ENCODE measurements around the gene PROX2. TPM values are rescaled to one million over a fixed set of nuclear protein-coding genes. Genes with fewer than 3 reads are reported as not detected.

The PROX2 gene
- polyA plus RNA-seq, 3 donors = 0.03 TPM; not detected in 2

GRCh38 chr14:74919421-74920165 is 43.6 kb upstream of the PROX2 start:
- H3K4me1 Mint-ChIP-seq = peaks cover 4% of the 10 kb centered on the region
- H4K20me1 ChIP-seq (ENCODE audit: insufficient read depth, low read length) = no peaks in the 10 kb centered on the region
- intact Hi-C loops (cut with micrococcal nuclease) = no loop called here
- WGBS (ENCODE audit: insufficient coverage) = 89% methylated on average over 8 of the region's 22 CpGs
- no peaks in the 10 kb centered on the region for H3K36me3 ChIP-seq (replicated peaks in 1 of 2; ENCODE audit: control insufficient read depth in 1 of 2, insufficient read depth in 2 of 2, low read length in 2 of 2)
- no peak overlapping the region for H3K4me3 ChIP-seq (replicated peaks in 1 of 3; ENCODE audit: low read depth in 2 of 3, low read length in 3 of 3)
- no peak for TF ChIP-seq CTCF (IDR thresholded peaks at IDR 0.05)
- H3K79me2 ChIP-seq (ENCODE audit: insufficient read depth, low read length) = no peaks in the 10 kb centered on the region
- no peaks in the 10 kb centered on the region for H3K9me3 Mint-ChIP-seq
- H3K9ac ChIP-seq (ENCODE audit: insufficient read depth, low read length, poor library complexity, severe bottlenecking) = no peak overlapping the region
- H3K27me3 Mint-ChIP-seq (ENCODE audit: low read depth in 3 of 3) = peaks cover 14 to 19% (median 17%) of the 10 kb centered on the region in 3 donors
- no peak overlapping the region for H3K4me2 ChIP-seq (replicated peaks; ENCODE audit: extremely low read depth, low read length, poor library complexity, severe bottlenecking)
- H3K36me3 Mint-ChIP-seq = no peaks in the 10 kb centered on the region
- H3K9me3 ChIP-seq (replicated peaks in 1 of 2; ENCODE audit: control insufficient read depth in 1 of 2, insufficient read depth in 1 of 2, low read length in 2 of 2) = no peaks in the 10 kb centered on the region
- DNase-seq = no peak
- H2AFZ ChIP-seq (ENCODE audit: insufficient read depth, low read depth, low read length, poor library complexity, severe bottlenecking) = no peak overlapping the region
- no peak overlapping the region for H3K27ac ChIP-seq (ENCODE audit: low read depth in 1 of 2, low read length in 2 of 2)
- H3K4me1 ChIP-seq (ENCODE audit: control insufficient read depth in 1 of 2, insufficient read depth in 2 of 2, low read length in 2 of 2) = peaks cover 3 to 6% of the 10 kb centered on the region in 2 donors
- no peak overlapping the region for H3K27ac Mint-ChIP-seq
- peaks cover 3 to 15% of the 10 kb centered on the region in 2 donors for H3K27me3 ChIP-seq (ENCODE audit: control insufficient read depth in 2 of 2, insufficient read depth in 2 of 2, low read length in 2 of 2)
- no peak overlapping the region for H3K4me3 Mint-ChIP-seq

GRCh38 chr14:74918380-74918779 is 42.4 kb upstream of the PROX2 start:
- H3K4me3 Mint-ChIP-seq = no peak overlapping the region
- Histone ChIP-seq H4K20me1 (ENCODE audit: insufficient read depth, low read length) (no peaks in the 10 kb centered on the region), H3K4me3 (replicated peaks in 1 of 3; ENCODE audit: low read depth in 2 of 3, low read length in 3 of 3) (no peak overlapping the region), H3K9ac (ENCODE audit: insufficient read depth, low read length, poor library complexity, severe bottlenecking) (no peak overlapping the region), H3K4me1 (ENCODE audit: control insufficient read depth in 1 of 2, insufficient read depth in 2 of 2, low read length in 2 of 2) (peaks cover 3 to 6% of the 10 kb centered on the region in 2 donors), H3K27me3 (ENCODE audit: control insufficient read depth in 2 of 2, insufficient read depth in 2 of 2, low read length in 2 of 2) (peaks cover 0 to 7% of the 10 kb centered on the region in 2 donors), H3K79me2 (ENCODE audit: insufficient read depth, low read length) (no peaks in the 10 kb centered on the region), H3K9me3 (replicated peaks in 1 of 2; ENCODE audit: control insufficient read depth in 1 of 2, insufficient read depth in 1 of 2, low read length in 2 of 2) (no peaks in the 10 kb centered on the region), H3K4me2 (replicated peaks; ENCODE audit: extremely low read depth, low read length, poor library complexity, severe bottlenecking) (no peak overlapping the region), H3K36me3 (replicated peaks in 1 of 2; ENCODE audit: control insufficient read depth in 1 of 2, insufficient read depth in 2 of 2, low read length in 2 of 2) (no peaks in the 10 kb centered on the region), H2AFZ (ENCODE audit: insufficient read depth, low read depth, low read length, poor library complexity, severe bottlenecking) (no peak overlapping the region), H3K27ac (ENCODE audit: low read depth in 1 of 2, low read length in 2 of 2) (no peak overlapping the region)
- no peak for TF ChIP-seq CTCF (IDR thresholded peaks at IDR 0.05)
- intact Hi-C loops (cut with micrococcal nuclease) = no loop called here
- H3K9me3 Mint-ChIP-seq = no peaks in the 10 kb centered on the region
- H3K4me1 Mint-ChIP-seq = peaks cover 5% of the 10 kb centered on the region
- H3K36me3 Mint-ChIP-seq = no peaks in the 10 kb centered on the region
- DNase-seq = no peak
- WGBS (ENCODE audit: insufficient coverage) = 96% methylated on average over 4 of the region's 9 CpGs
- peaks cover 4 to 11% (median 8%) of the 10 kb centered on the region in 3 donors for H3K27me3 Mint-ChIP-seq (ENCODE audit: low read depth in 3 of 3)
- peak overlapping the region in 1 of 7 donors; percentile 10 for H3K27ac Mint-ChIP-seq

Measured in CD14-positive monocyte (primary cell).